ENCODE measurements around the gene FUT2.

DNA sequence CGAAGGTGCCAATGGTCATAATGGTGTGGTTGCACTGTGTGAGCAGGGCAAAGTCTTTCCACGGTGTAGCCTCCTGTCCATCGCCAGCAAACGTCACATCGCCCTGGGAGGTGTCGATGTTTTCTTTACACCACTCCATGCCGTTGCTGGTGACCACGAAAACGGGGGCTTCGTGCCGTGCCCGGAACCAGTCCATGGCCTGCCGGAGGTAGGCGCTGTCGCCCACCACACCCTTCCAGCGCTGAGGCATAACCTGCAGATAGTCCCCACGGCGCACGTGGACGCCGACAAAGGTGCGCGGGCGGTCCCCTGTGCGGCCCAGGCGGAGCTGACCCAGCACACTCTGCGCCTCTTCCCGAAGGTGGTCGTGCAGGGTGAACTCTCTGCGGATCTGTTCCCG lies 54.6 kb downstream of the FUT2 start:
- TF ChIP-seq, protein P1, sequence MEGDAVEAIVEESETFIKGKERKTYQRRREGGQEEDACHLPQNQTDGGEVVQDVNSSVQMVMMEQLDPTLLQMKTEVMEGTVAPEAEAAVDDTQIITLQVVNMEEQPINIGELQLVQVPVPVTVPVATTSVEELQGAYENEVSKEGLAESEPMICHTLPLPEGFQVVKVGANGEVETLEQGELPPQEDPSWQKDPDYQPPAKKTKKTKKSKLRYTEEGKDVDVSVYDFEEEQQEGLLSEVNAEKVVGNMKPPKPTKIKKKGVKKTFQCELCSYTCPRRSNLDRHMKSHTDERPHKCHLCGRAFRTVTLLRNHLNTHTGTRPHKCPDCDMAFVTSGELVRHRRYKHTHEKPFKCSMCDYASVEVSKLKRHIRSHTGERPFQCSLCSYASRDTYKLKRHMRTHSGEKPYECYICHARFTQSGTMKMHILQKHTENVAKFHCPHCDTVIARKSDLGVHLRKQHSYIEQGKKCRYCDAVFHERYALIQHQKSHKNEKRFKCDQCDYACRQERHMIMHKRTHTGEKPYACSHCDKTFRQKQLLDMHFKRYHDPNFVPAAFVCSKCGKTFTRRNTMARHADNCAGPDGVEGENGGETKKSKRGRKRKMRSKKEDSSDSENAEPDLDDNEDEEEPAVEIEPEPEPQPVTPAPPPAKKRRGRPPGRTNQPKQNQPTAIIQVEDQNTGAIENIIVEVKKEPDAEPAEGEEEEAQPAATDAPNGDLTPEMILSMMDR (IDR thresholded peaks at IDR 0.05): no peak
- no peak for TF ChIP-seq POLR2A (IDR thresholded peaks at IDR 0.05)
